ENCODE data around the gene MEP1A. TPM values are rescaled to one million over a fixed set of nuclear protein-coding genes. Genes with fewer than 3 reads are reported as not detected.
"Not testable (repeated sequence)": the region's sequence is repeated elsewhere in the genome, so short reads cannot be mapped to it uniquely, and the experiment has no call there.

MEP1A gene
- total RNA-seq, 1 donor from 2014 or later, result 2.2 TPM

GRCh38 chr6:46834257-46834916 lies 41.2 kb downstream of the MEP1A start:
- DNase-seq (ENCODE audit: low spot score), result not testable (repeated sequence)

- DNase-seq (ENCODE audit: low spot score), result not testable (repeated sequence)
These were observed 41.8 kb downstream of the MEP1A start for GRCh38 chr6:46834991-46835390.

GRCh38 chr6:46838033-46838432 lies 44.8 kb downstream of the MEP1A start:
- no peak for DNase-seq (ENCODE audit: low spot score)

GRCh38 chr6:46842252-46842846 lies 49.2 kb downstream of the MEP1A start:
- not testable (repeated sequence) for DNase-seq (ENCODE audit: low spot score)

- DNase-seq (ENCODE audit: low spot score), result no peak
These were observed 51.9 kb downstream of the MEP1A start for GRCh38 chr6:46845126-46845525.

GRCh38 chr6:46848684-46849360 lies 55.6 kb downstream of the MEP1A start:
- DNase-seq (ENCODE audit: low spot score), result peak; percentile 81

- no peak for DNase-seq (ENCODE audit: low spot score)
These were observed 56.1 kb downstream of the MEP1A start for GRCh38 chr6:46849361-46849690.

- DNase-seq (ENCODE audit: low spot score), result no peak
These were observed 57.6 kb downstream of the MEP1A start for GRCh38 chr6:46850792-46851191.

- DNase-seq (ENCODE audit: low spot score), result not testable (repeated sequence)
These were observed 58.4 kb downstream of the MEP1A start for GRCh38 chr6:46851576-46851975.

GRCh38 chr6:46855966-46856365 lies 62.8 kb downstream of the MEP1A start:
- not testable (repeated sequence) for DNase-seq (ENCODE audit: low spot score)

GRCh38 chr6:46862381-46862780 lies 69.2 kb downstream of the MEP1A start:
- DNase-seq (ENCODE audit: low spot score), result no peak

- DNase-seq (ENCODE audit: low spot score), result no peak
These were observed 70.6 kb downstream of the MEP1A start for GRCh38 chr6:46863791-46864190.

- DNase-seq (ENCODE audit: low spot score), result no peak
These were observed 72.0 kb downstream of the MEP1A start for GRCh38 chr6:46865221-46865620.

GRCh38 chr6:46867411-46867810 lies 74.2 kb downstream of the MEP1A start:
- DNase-seq (ENCODE audit: low spot score), result no peak

- peak; percentile 7 for DNase-seq (ENCODE audit: low spot score)
These were observed 82.9 kb downstream of the MEP1A start for GRCh38 chr6:46876126-46876525.

- no peak for DNase-seq (ENCODE audit: low spot score)
These were observed 85.8 kb downstream of the MEP1A start for GRCh38 chr6:46879003-46879402.

GRCh38 chr6:46882645-46883044 lies 89.5 kb downstream of the MEP1A start:
- DNase-seq (ENCODE audit: low spot score), result no peak

GRCh38 chr6:46888031-46888430 lies 94.8 kb downstream of the MEP1A start:
- no peak for DNase-seq (ENCODE audit: low spot score)

GRCh38 chr6:46888578-46888977 lies 95.4 kb downstream of the MEP1A start:
- DNase-seq (ENCODE audit: low spot score), result no peak
